ENCODE results near the gene FLT4. TPM values are rescaled to one million over a fixed set of nuclear protein-coding genes. Genes with fewer than 3 reads are reported as not detected.
A peak's percentile ranks its signal among the peaks of the same experiment; 100 is the strongest.

FLT4 gene
- total RNA-seq, 1 donor from 2014 or later = 1.1 TPM

- Mint-ChIP-seq H3K27ac (no peak overlapping the region), H3K9me3 (no peaks in the 10 kb centered on the region), H3K27me3 (ENCODE audit: low read depth) (no peaks in the 10 kb centered on the region), H3K4me1 (ENCODE audit: low read depth) (no peaks in the 10 kb centered on the region), H3K36me3 (ENCODE audit: low read depth) (no peaks in the 10 kb centered on the region), H3K4me3 (ENCODE audit: low read depth) (no peak overlapping the region)
- no peak for DNase-seq (ENCODE audit: low spot score)
- intact Hi-C loops (cut with micrococcal nuclease) = no loop called here
Measured at GRCh38 chr5:180625125-180625790, 24.1 kb downstream of the FLT4 start.

DNA sequence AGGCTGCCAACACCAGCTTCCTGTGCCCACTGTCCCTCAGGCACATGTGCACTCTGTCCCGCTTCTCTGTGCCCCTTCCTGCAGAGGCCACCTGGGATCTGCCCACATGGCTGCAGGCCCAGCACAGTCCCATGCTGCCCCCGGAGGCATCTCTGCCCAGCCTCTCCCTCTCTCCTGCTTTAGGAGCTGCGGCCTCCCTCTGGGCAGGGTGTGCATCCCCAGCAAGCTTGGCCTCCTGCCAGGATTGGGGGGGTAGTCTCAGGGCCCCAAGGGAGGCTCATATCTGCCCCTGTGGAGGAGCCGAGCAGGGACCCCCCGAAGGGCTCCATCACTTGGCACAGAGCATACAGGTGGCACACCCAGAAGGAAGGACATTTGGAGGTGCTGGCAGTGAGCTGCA lies 24.8 kb downstream of the FLT4 start:
- Mint-ChIP-seq H3K36me3 (ENCODE audit: low read depth) (no peaks in the 10 kb centered on the region), H3K9me3 (no peaks in the 10 kb centered on the region), H3K4me3 (ENCODE audit: low read depth) (no peak overlapping the region), H3K4me1 (ENCODE audit: low read depth) (no peaks in the 10 kb centered on the region), H3K27ac (no peak overlapping the region), H3K27me3 (ENCODE audit: low read depth) (no peaks in the 10 kb centered on the region)
- intact Hi-C loops (cut with micrococcal nuclease) = no loop called here
- no peak for DNase-seq (ENCODE audit: low spot score)

DNA sequence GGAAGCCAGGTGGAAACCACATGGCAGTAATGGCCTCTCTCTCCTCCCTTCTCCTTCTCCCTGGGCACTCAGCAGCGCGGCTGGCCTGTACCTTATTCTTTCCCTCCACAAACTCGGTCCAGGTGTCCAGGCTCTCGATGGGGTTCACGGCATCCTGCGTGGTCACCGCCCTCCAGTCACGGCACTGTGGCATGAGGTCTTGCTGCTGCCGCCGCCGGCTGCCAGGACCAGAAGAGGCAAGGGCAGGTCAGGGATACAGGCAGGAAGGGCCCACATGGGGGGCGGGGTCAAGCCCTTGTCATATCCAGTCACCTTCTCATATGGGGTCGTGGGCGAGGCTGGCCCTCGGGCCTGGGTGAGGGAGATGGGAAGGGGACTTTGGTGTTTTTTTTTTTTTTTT lies 25.6 kb downstream of the FLT4 start:
- intact Hi-C loops (cut with micrococcal nuclease) = no loop called here
- H3K36me3 Mint-ChIP-seq (ENCODE audit: low read depth) = no peaks in the 10 kb centered on the region
- no peak overlapping the region for H3K27ac Mint-ChIP-seq

DNA sequence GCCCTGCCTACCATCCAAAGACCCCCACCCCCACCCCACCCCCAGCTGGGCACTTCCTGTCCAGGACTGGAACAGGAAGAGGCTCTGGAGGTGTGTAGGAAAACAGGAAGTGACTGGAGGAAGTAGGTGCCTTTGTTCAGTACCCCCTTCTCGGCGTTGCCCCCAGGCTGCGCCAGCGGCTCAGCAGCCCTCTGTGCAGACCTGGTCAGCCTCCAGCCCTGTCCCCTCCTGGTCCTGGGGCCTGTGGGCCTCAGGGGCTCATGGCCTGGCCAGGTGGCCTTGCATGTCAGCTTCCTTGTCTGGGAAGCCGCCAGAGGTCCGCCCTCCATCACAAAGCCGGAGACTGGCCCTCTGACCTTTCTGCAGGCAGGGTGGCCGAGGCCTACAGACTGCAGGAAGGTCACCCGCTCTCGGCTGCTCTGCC lies 26.0 kb downstream of the FLT4 start:
- Mint-ChIP-seq H3K27ac (no peak overlapping the region), H3K36me3 (ENCODE audit: low read depth) (no peaks in the 10 kb centered on the region), H3K4me3 (ENCODE audit: low read depth) (no peak overlapping the region), H3K4me1 (ENCODE audit: low read depth) (no peaks in the 10 kb centered on the region), H3K27me3 (ENCODE audit: low read depth) (peaks cover 3% of the 10 kb centered on the region), H3K9me3 (no peaks in the 10 kb centered on the region)
- DNase-seq (ENCODE audit: low spot score) = no peak
- intact Hi-C loops (cut with micrococcal nuclease) = no loop called here

More for the DNA sequence above, 25.6 kb downstream of the FLT4 start:
- Mint-ChIP-seq H3K4me1 (ENCODE audit: low read depth) (no peaks in the 10 kb centered on the region), H3K9me3 (no peaks in the 10 kb centered on the region), H3K27me3 (ENCODE audit: low read depth) (no peaks in the 10 kb centered on the region), H3K4me3 (ENCODE audit: low read depth) (no peak overlapping the region)
- no peak for DNase-seq (ENCODE audit: low spot score)

- H3K36me3 Mint-ChIP-seq (ENCODE audit: low read depth) = no peaks in the 10 kb centered on the region
- H3K27ac Mint-ChIP-seq = no peak overlapping the region
- H3K9me3 Mint-ChIP-seq = no peaks in the 10 kb centered on the region
- H3K4me1 Mint-ChIP-seq (ENCODE audit: low read depth) = no peaks in the 10 kb centered on the region
- intact Hi-C loops (cut with micrococcal nuclease) = no loop called here
- peaks cover 4% of the 10 kb centered on the region for H3K27me3 Mint-ChIP-seq (ENCODE audit: low read depth)
- no peak for DNase-seq (ENCODE audit: low spot score)
- no peak overlapping the region for H3K4me3 Mint-ChIP-seq (ENCODE audit: low read depth)
Measured at GRCh38 chr5:180622910-180623309, 26.5 kb downstream of the FLT4 start.

GRCh38 chr5:180621311-180621710 lies 28.1 kb downstream of the FLT4 start:
- intact Hi-C loops (cut with micrococcal nuclease) = no loop called here
- DNase-seq (ENCODE audit: low spot score) = no peak
- no peak overlapping the region for H3K27ac Mint-ChIP-seq
- no peaks in the 10 kb centered on the region for H3K36me3 Mint-ChIP-seq (ENCODE audit: low read depth)
- no peak overlapping the region for H3K4me3 Mint-ChIP-seq (ENCODE audit: low read depth)
- H3K9me3 Mint-ChIP-seq = no peaks in the 10 kb centered on the region
- H3K27me3 Mint-ChIP-seq (ENCODE audit: low read depth) = peaks cover 4% of the 10 kb centered on the region
- H3K4me1 Mint-ChIP-seq (ENCODE audit: low read depth) = no peaks in the 10 kb centered on the region

- H3K27me3 Mint-ChIP-seq (ENCODE audit: low read depth) = peaks cover 4% of the 10 kb centered on the region
- H3K4me1 Mint-ChIP-seq (ENCODE audit: low read depth) = no peaks in the 10 kb centered on the region
- intact Hi-C loops (cut with micrococcal nuclease) = no loop called here
- no peak overlapping the region for H3K27ac Mint-ChIP-seq
- H3K4me3 Mint-ChIP-seq (ENCODE audit: low read depth) = no peak overlapping the region
- no peaks in the 10 kb centered on the region for H3K9me3 Mint-ChIP-seq
- DNase-seq (ENCODE audit: low spot score) = no peak
- H3K36me3 Mint-ChIP-seq (ENCODE audit: low read depth) = no peaks in the 10 kb centered on the region
Measured at GRCh38 chr5:180620014-180620413, 29.4 kb downstream of the FLT4 start.

- Mint-ChIP-seq H3K36me3 (ENCODE audit: low read depth) (no peaks in the 10 kb centered on the region), H3K27ac (no peak overlapping the region), H3K4me3 (ENCODE audit: low read depth) (no peak overlapping the region), H3K4me1 (ENCODE audit: low read depth) (no peaks in the 10 kb centered on the region), H3K9me3 (no peaks in the 10 kb centered on the region), H3K27me3 (ENCODE audit: low read depth) (peaks cover 4% of the 10 kb centered on the region)
- DNase-seq (ENCODE audit: low spot score) = no peak
- intact Hi-C loops (cut with micrococcal nuclease) = no loop called here
Measured at GRCh38 chr5:180619563-180619915, 29.9 kb downstream of the FLT4 start.

DNA sequence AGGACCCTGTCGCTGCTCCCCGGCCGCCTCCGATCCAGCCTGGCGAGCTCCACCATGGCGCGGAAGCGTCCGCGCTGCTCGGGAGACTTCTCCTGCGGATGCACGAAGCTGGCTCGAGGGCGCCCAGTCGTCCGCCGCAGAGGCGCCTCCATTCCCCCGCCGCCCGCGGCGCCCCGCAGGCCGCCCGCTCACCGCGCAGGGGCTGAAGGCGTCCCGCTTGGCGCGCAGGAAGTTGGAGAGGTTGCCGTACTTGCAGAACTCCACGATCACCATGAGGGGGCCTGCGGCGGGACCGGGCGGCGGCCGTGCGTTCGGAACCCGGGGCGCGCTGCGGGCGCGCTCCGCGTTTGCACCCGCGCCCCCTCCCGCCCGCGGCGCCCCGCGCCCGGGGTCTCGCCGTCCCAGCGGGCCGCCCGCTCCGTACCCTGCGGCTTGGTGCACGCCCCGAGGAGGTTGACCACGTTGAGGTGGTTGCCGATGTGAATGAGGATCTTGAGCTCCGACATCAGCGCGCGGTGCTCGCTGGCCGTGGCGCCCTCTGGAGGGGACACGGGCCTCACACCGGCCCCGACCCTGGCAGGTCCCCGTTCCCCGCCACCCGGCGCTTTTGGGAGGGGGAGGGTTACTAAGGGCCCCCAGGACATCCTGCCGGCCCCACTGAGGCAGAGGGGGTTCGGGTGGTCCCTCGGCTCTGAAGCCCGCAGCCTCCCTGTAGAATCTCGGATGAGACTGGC lies 30.4 kb downstream of the FLT4 start:
- no peaks in the 10 kb centered on the region for H3K36me3 Mint-ChIP-seq (ENCODE audit: low read depth)
- H3K9me3 Mint-ChIP-seq = no peaks in the 10 kb centered on the region
- H3K4me3 Mint-ChIP-seq (ENCODE audit: low read depth) = no peak overlapping the region
- no peak overlapping the region for H3K27ac Mint-ChIP-seq
- intact Hi-C loops (cut with micrococcal nuclease) = no loop called here
- no peaks in the 10 kb centered on the region for H3K4me1 Mint-ChIP-seq (ENCODE audit: low read depth)
- DNase-seq (ENCODE audit: low spot score) = peak; percentile 31
- H3K27me3 Mint-ChIP-seq (ENCODE audit: low read depth) = peaks cover 4% of the 10 kb centered on the region

DNA sequence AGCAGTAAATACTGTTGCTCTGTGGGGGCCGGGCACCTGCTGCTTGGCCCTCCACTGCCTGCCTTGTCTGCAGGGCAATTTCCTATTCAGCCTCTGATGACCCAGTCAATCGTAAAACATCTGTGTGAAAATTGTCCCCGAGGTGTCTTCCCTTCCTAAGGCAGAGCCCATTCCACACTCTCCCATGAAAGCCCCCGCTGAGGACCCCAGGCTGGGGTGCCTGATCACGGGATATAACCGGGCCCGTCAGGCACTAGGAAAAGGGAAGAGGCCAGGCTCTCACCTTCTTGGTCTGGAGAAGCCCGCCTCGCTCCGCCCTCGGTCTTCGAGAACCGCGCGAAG lies 30.9 kb downstream of the FLT4 start:
- no peak overlapping the region for H3K27ac Mint-ChIP-seq
- H3K27me3 Mint-ChIP-seq (ENCODE audit: low read depth) = peaks cover 4% of the 10 kb centered on the region
- DNase-seq (ENCODE audit: low spot score) = no peak
- H3K36me3 Mint-ChIP-seq (ENCODE audit: low read depth) = no peaks in the 10 kb centered on the region
- no peaks in the 10 kb centered on the region for H3K9me3 Mint-ChIP-seq
- intact Hi-C loops (cut with micrococcal nuclease) = no loop called here
- no peaks in the 10 kb centered on the region for H3K4me1 Mint-ChIP-seq (ENCODE audit: low read depth)
- peak overlapping the region; percentile 21 for H3K4me3 Mint-ChIP-seq (ENCODE audit: low read depth)

DNA sequence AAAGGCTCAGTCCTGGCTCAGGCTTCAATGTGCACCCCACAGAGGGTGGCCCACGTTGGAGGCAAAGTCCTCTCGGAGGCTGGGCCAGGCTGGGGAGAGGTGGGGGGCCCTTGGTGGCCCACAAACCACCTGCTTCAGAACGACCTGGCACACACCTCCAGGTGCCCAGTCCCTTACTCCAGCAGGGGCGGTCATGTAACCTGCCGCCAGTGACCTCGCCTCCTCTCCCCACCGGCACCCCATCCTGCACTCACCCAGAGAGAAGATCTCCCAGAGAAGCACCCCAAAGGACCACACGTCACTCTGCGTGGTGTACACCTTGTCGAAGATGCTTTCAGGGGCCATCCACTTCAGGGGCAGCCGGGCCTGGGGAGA lies 35.6 kb downstream of the FLT4 start:
- intact Hi-C loops (cut with micrococcal nuclease) = no loop called here
- Mint-ChIP-seq H3K4me1 (ENCODE audit: low read depth) (no peaks in the 10 kb centered on the region), H3K27me3 (ENCODE audit: low read depth) (peaks cover 4% of the 10 kb centered on the region), H3K9me3 (no peaks in the 10 kb centered on the region), H3K36me3 (ENCODE audit: low read depth) (no peaks in the 10 kb centered on the region), H3K4me3 (ENCODE audit: low read depth) (no peak overlapping the region), H3K27ac (no peak overlapping the region)
- DNase-seq (ENCODE audit: low spot score) = no peak

- H3K4me3 Mint-ChIP-seq (ENCODE audit: low read depth) = no peak overlapping the region
- no peaks in the 10 kb centered on the region for H3K9me3 Mint-ChIP-seq
- intact Hi-C loops (cut with micrococcal nuclease) = no loop called here
- H3K36me3 Mint-ChIP-seq (ENCODE audit: low read depth) = no peaks in the 10 kb centered on the region
- H3K27ac Mint-ChIP-seq = no peak overlapping the region
- H3K27me3 Mint-ChIP-seq (ENCODE audit: low read depth) = peaks cover under 1% of the 10 kb centered on the region
- DNase-seq (ENCODE audit: low spot score) = no peak
- no peaks in the 10 kb centered on the region for H3K4me1 Mint-ChIP-seq (ENCODE audit: low read depth)
Measured at GRCh38 chr5:180613188-180613813, 36.1 kb downstream of the FLT4 start.

DNA sequence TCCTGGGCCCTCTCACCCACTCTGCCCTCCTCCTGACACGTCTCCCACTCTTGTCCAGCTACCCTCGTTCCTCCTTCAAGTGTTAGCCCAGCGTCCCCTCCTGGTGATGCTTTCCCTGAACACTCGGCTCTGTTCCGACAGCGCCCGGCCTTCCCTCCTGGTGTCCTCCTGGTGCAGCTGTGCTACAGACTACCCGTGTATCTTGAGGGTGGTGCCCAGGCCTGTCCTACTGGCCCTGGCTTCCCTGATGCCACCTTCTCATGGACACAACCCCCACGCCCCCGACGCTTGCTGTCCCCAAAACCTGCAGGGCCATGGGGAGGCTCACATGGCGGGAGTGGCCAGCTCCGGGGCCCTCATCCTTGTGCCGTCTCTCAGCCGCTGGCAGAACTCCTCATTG lies 36.7 kb downstream of the FLT4 start:
- intact Hi-C loops (cut with micrococcal nuclease) = no loop called here
- DNase-seq (ENCODE audit: low spot score) = no peak
- Mint-ChIP-seq H3K4me3 (ENCODE audit: low read depth) (no peak overlapping the region), H3K27me3 (ENCODE audit: low read depth) (no peaks in the 10 kb centered on the region), H3K36me3 (ENCODE audit: low read depth) (no peaks in the 10 kb centered on the region), H3K4me1 (ENCODE audit: low read depth) (no peaks in the 10 kb centered on the region), H3K27ac (no peak overlapping the region), H3K9me3 (no peaks in the 10 kb centered on the region)

All from activated T-helper 2 cell treated with anti-CD3 and anti-CD28 coated beads, Interferon-gamma antibody, Interleukin-2, Interleukin-4, amounts not matched to agents 10 μg/mL and 5 μg/mL and 100 μg/mL, durations not matched to agents 14 hours and 24 hours and 36 hours (primary cell).